ENCODE data around the gene TNS3. TPM values are rescaled to one million over a fixed set of nuclear protein-coding genes. Genes with fewer than 3 reads are reported as not detected.

Gene TNS3
- total RNA-seq, 1 donor from 2014 or later = 5.7 TPM

- Mint-ChIP-seq H3K4me1 (no peaks in the 10 kb centered on the region), H3K9me3 (no peaks in the 10 kb centered on the region), H3K27ac (no peak overlapping the region), H3K36me3 (ENCODE audit: low read depth) (no peaks in the 10 kb centered on the region), H3K27me3 (peaks cover 4% of the 10 kb centered on the region), H3K4me3 (no peak overlapping the region)
- intact Hi-C loops (cut with micrococcal nuclease) = no loop called here
- DNase-seq = no peak
These were observed 239.4 kb downstream of the TNS3 start for GRCh38 chr7:47342296-47343060.

GRCh38 chr7:47340517-47340916 lies 241.4 kb downstream of the TNS3 start:
- intact Hi-C loops (cut with micrococcal nuclease) = no loop called here
- DNase-seq = no peak
- Mint-ChIP-seq H3K4me3 (no peak overlapping the region), H3K27ac (no peak overlapping the region), H3K36me3 (ENCODE audit: low read depth) (no peaks in the 10 kb centered on the region), H3K27me3 (peaks cover 4% of the 10 kb centered on the region), H3K4me1 (no peaks in the 10 kb centered on the region), H3K9me3 (no peaks in the 10 kb centered on the region)

GRCh38 chr7:47338026-47338425 lies 243.9 kb downstream of the TNS3 start:
- H3K4me1 Mint-ChIP-seq = no peaks in the 10 kb centered on the region
- peaks cover 4% of the 10 kb centered on the region for H3K27me3 Mint-ChIP-seq
- H3K4me3 Mint-ChIP-seq = no peak overlapping the region
- intact Hi-C loops (cut with micrococcal nuclease) = no loop called here
- H3K36me3 Mint-ChIP-seq (ENCODE audit: low read depth) = no peaks in the 10 kb centered on the region
- no peaks in the 10 kb centered on the region for H3K9me3 Mint-ChIP-seq
- no peak for DNase-seq
- no peak overlapping the region for H3K27ac Mint-ChIP-seq

GRCh38 chr7:47337531-47337930 lies 244.4 kb downstream of the TNS3 start:
- Mint-ChIP-seq H3K27me3 (peaks cover 4% of the 10 kb centered on the region), H3K27ac (no peak overlapping the region), H3K36me3 (ENCODE audit: low read depth) (no peaks in the 10 kb centered on the region), H3K9me3 (no peaks in the 10 kb centered on the region), H3K4me3 (no peak overlapping the region), H3K4me1 (no peaks in the 10 kb centered on the region)
- no peak for DNase-seq
- intact Hi-C loops (cut with micrococcal nuclease) = no loop called here

GRCh38 chr7:47336472-47337425 lies 245.2 kb downstream of the TNS3 start:
- intact Hi-C loops (cut with micrococcal nuclease) = no loop called here
- no peak overlapping the region for H3K4me3 Mint-ChIP-seq

GRCh38 chr7:47335557-47336471 lies 246.1 kb downstream of the TNS3 start:
- H3K4me1 Mint-ChIP-seq = no peaks in the 10 kb centered on the region
- no peak overlapping the region for H3K4me3 Mint-ChIP-seq
- H3K27me3 Mint-ChIP-seq = peaks cover 2% of the 10 kb centered on the region
- H3K27ac Mint-ChIP-seq = no peak overlapping the region
- H3K36me3 Mint-ChIP-seq (ENCODE audit: low read depth) = no peaks in the 10 kb centered on the region
- DNase-seq = no peak
- intact Hi-C loops (cut with micrococcal nuclease) = no loop called here
- H3K9me3 Mint-ChIP-seq = no peaks in the 10 kb centered on the region

More at GRCh38 chr7:47336472-47337425, 245.2 kb downstream of the TNS3 start:
- H3K9me3 Mint-ChIP-seq = no peaks in the 10 kb centered on the region
- no peak for DNase-seq
- peaks cover 4% of the 10 kb centered on the region for H3K27me3 Mint-ChIP-seq
- no peaks in the 10 kb centered on the region for H3K36me3 Mint-ChIP-seq (ENCODE audit: low read depth)
- H3K4me1 Mint-ChIP-seq = no peaks in the 10 kb centered on the region
- H3K27ac Mint-ChIP-seq = no peak overlapping the region

- no peak overlapping the region for H3K4me3 Mint-ChIP-seq
- H3K27me3 Mint-ChIP-seq = peaks cover 2% of the 10 kb centered on the region
- H3K27ac Mint-ChIP-seq = no peak overlapping the region
- no peaks in the 10 kb centered on the region for H3K9me3 Mint-ChIP-seq
- H3K4me1 Mint-ChIP-seq = no peaks in the 10 kb centered on the region
- H3K36me3 Mint-ChIP-seq (ENCODE audit: low read depth) = no peaks in the 10 kb centered on the region
- DNase-seq = no peak
- intact Hi-C loops (cut with micrococcal nuclease) = no loop called here
These were observed 246.8 kb downstream of the TNS3 start for GRCh38 chr7:47335071-47335470.

GRCh38 chr7:47333959-47334358 lies 248.0 kb downstream of the TNS3 start:
- H3K4me1 Mint-ChIP-seq = no peaks in the 10 kb centered on the region
- no peak overlapping the region for H3K27ac Mint-ChIP-seq
- intact Hi-C loops (cut with micrococcal nuclease) = no loop called here
- no peaks in the 10 kb centered on the region for H3K27me3 Mint-ChIP-seq
- no peaks in the 10 kb centered on the region for H3K36me3 Mint-ChIP-seq (ENCODE audit: low read depth)
- H3K4me3 Mint-ChIP-seq = no peak overlapping the region
- no peaks in the 10 kb centered on the region for H3K9me3 Mint-ChIP-seq
- DNase-seq = no peak

- DNase-seq = no peak
- H3K36me3 Mint-ChIP-seq (ENCODE audit: low read depth) = no peaks in the 10 kb centered on the region
- H3K4me3 Mint-ChIP-seq = no peak overlapping the region
- H3K27ac Mint-ChIP-seq = no peak overlapping the region
- intact Hi-C loops (cut with micrococcal nuclease) = no loop called here
- H3K27me3 Mint-ChIP-seq = no peaks in the 10 kb centered on the region
- H3K9me3 Mint-ChIP-seq = no peaks in the 10 kb centered on the region
- no peaks in the 10 kb centered on the region for H3K4me1 Mint-ChIP-seq
These were observed 248.4 kb downstream of the TNS3 start for GRCh38 chr7:47333554-47333887.

GRCh38 chr7:47332681-47333553 lies 249.0 kb downstream of the TNS3 start:
- H3K4me1 Mint-ChIP-seq = no peaks in the 10 kb centered on the region
- no peak for DNase-seq
- H3K27ac Mint-ChIP-seq = no peak overlapping the region
- no peaks in the 10 kb centered on the region for H3K36me3 Mint-ChIP-seq (ENCODE audit: low read depth)
- H3K9me3 Mint-ChIP-seq = no peaks in the 10 kb centered on the region
- H3K4me3 Mint-ChIP-seq = no peak overlapping the region
- H3K27me3 Mint-ChIP-seq = no peaks in the 10 kb centered on the region
- intact Hi-C loops (cut with micrococcal nuclease) = no loop called here

GRCh38 chr7:47332213-47332612 lies 249.7 kb downstream of the TNS3 start:
- intact Hi-C loops (cut with micrococcal nuclease) = no loop called here
- no peak for DNase-seq
- Mint-ChIP-seq H3K4me1 (no peaks in the 10 kb centered on the region), H3K9me3 (no peaks in the 10 kb centered on the region), H3K27me3 (no peaks in the 10 kb centered on the region), H3K27ac (no peak overlapping the region), H3K36me3 (ENCODE audit: low read depth) (no peaks in the 10 kb centered on the region), H3K4me3 (no peak overlapping the region)

- H3K4me3 Mint-ChIP-seq = no peak overlapping the region
- H3K9me3 Mint-ChIP-seq = no peaks in the 10 kb centered on the region
- no peak overlapping the region for H3K27ac Mint-ChIP-seq
- no peak for DNase-seq
- no peaks in the 10 kb centered on the region for H3K4me1 Mint-ChIP-seq
- intact Hi-C loops (cut with micrococcal nuclease) = no loop called here
- no peaks in the 10 kb centered on the region for H3K27me3 Mint-ChIP-seq
- no peaks in the 10 kb centered on the region for H3K36me3 Mint-ChIP-seq (ENCODE audit: low read depth)
These were observed 250.7 kb downstream of the TNS3 start for GRCh38 chr7:47331179-47331565.
